ENCODE measurements around the gene CHD2.

CHD2 gene

DNA sequence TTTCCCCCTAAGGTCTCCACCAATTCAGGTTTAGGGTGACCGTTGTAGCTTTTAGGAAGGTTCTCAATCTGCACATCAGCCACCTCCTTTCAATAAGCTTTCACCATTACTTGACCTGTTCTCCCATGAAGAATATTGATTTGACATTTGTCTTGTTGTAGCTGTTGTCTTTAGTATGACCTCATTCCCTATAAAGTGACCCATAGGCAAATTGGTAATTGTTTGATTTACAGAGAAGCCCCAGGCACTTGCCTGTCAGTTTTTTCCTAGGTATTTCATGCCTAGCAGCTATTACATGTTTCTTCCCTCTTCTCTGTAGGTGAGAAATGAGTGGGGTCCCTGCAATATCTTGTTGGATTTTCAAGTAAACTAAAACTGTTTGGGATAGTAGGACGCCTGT, 36.0 kb downstream of the CHD2 start:
- no peaks in the 10 kb centered on the region for H3K9me3 ChIP-seq
- peaks cover 81% of the 10 kb centered on the region for H3K36me3 ChIP-seq
- TF ChIP-seq, protein P1, sequence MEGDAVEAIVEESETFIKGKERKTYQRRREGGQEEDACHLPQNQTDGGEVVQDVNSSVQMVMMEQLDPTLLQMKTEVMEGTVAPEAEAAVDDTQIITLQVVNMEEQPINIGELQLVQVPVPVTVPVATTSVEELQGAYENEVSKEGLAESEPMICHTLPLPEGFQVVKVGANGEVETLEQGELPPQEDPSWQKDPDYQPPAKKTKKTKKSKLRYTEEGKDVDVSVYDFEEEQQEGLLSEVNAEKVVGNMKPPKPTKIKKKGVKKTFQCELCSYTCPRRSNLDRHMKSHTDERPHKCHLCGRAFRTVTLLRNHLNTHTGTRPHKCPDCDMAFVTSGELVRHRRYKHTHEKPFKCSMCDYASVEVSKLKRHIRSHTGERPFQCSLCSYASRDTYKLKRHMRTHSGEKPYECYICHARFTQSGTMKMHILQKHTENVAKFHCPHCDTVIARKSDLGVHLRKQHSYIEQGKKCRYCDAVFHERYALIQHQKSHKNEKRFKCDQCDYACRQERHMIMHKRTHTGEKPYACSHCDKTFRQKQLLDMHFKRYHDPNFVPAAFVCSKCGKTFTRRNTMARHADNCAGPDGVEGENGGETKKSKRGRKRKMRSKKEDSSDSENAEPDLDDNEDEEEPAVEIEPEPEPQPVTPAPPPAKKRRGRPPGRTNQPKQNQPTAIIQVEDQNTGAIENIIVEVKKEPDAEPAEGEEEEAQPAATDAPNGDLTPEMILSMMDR (IDR thresholded peaks at IDR 0.05; ENCODE audit: low read depth, low read length): no peak
- H3K4me3 ChIP-seq (ENCODE audit: low read depth, low read length): no peak overlapping the region
- H3K4me1 ChIP-seq: peaks cover 7% of the 10 kb centered on the region; the same call in 1 of the 2 replicates
- no peaks in the 10 kb centered on the region for H3K27me3 ChIP-seq
- DNase-seq: no peak

DNA sequence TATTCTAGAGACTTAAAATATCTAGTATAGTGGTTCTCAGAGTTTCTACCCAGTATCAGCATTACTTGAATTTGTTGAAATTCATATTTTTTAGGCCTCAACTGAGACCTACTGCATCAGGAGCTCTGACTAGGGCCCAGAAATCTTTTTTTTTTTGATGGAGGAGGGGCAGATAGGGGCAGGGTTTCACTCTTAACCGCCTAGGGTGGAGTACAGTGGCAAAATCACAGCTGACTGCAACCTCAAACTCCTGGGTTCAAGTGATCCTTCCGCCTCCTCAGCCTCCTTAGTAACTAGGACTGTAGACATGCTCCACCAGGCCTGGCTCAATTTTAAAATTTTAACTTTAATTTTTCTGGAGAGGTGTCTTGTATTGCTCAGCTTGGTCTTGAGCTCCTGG, 36.6 kb downstream of the CHD2 start:
- peaks cover 7% of the 10 kb centered on the region; the same call in 1 of the 2 replicates for H3K4me1 ChIP-seq
- H3K4me3 ChIP-seq (ENCODE audit: low read depth, low read length): no peak overlapping the region
- TF ChIP-seq, protein P1 (IDR thresholded peaks at IDR 0.05; ENCODE audit: low read depth, low read length): no peak
- H3K27me3 ChIP-seq: no peaks in the 10 kb centered on the region
- peaks cover 81% of the 10 kb centered on the region for H3K36me3 ChIP-seq
- no peaks in the 10 kb centered on the region for H3K9me3 ChIP-seq
- DNase-seq: no peak

- H3K9me3 ChIP-seq: no peaks in the 10 kb centered on the region
- H3K4me3 ChIP-seq (ENCODE audit: low read depth, low read length): no peak overlapping the region
- no peak for DNase-seq
- H3K4me1 ChIP-seq: peaks cover 7% of the 10 kb centered on the region; the same call in 1 of the 2 replicates
- no peaks in the 10 kb centered on the region for H3K27me3 ChIP-seq
- TF ChIP-seq, protein P1 (IDR thresholded peaks at IDR 0.05; ENCODE audit: low read depth, low read length): no peak
- H3K36me3 ChIP-seq: peaks cover 92% of the 10 kb centered on the region
Measured at GRCh38 chr15:92937901-92938300, 37.8 kb downstream of the CHD2 start.

GRCh38 chr15:92938387-92938786, 38.3 kb downstream of the CHD2 start:
- no peak for DNase-seq
- Histone ChIP-seq H3K9me3 (no peaks in the 10 kb centered on the region), H3K36me3 (peaks cover 92% of the 10 kb centered on the region), H3K4me1 (peaks cover 7% of the 10 kb centered on the region; the same call in 1 of the 2 replicates), H3K4me3 (ENCODE audit: low read depth, low read length) (no peak overlapping the region), H3K27me3 (no peaks in the 10 kb centered on the region)
- TF ChIP-seq, protein P1 (IDR thresholded peaks at IDR 0.05; ENCODE audit: low read depth, low read length): peak; percentile 36

DNA sequence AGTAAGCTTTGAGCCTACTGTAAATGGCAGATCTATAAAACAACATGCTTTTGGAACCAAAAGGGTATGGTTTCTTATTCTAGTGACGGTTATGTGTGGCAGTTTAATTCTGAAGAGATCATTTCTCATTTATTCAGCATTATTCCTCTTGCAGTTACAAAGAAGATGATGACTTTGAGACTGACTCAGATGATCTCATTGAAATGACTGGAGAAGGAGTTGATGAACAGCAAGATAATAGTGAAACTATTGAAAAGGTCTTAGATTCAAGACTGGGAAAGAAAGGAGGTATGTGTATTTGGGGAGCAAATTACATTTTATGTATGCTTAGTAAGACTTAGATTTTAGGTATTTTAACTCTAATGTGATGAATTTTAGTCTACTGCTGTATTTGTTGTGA, 41.5 kb downstream of the CHD2 start:
- Histone ChIP-seq H3K27me3 (no peaks in the 10 kb centered on the region), H3K4me3 (ENCODE audit: low read depth, low read length) (no peak overlapping the region), H3K36me3 (peaks cover 93% of the 10 kb centered on the region), H3K9me3 (no peaks in the 10 kb centered on the region), H3K4me1 (peaks cover 7% of the 10 kb centered on the region; the same call in 1 of the 2 replicates)
- DNase-seq: no peak
- TF ChIP-seq, protein P1 (IDR thresholded peaks at IDR 0.05; ENCODE audit: low read depth, low read length): no peak

- TF ChIP-seq, protein P1 (IDR thresholded peaks at IDR 0.05; ENCODE audit: low read depth, low read length): peak; percentile 31
- DNase-seq: no peak
- Histone ChIP-seq H3K9me3 (no peaks in the 10 kb centered on the region), H3K4me3 (ENCODE audit: low read depth, low read length) (no peak overlapping the region), H3K27me3 (no peaks in the 10 kb centered on the region), H3K36me3 (peaks cover 93% of the 10 kb centered on the region), H3K4me1 (peaks cover 2% of the 10 kb centered on the region; the same call in 1 of the 2 replicates)
Measured at GRCh38 chr15:92942706-92943105, 42.6 kb downstream of the CHD2 start.

Data from BE2C (cell line).